ENCODE measurements around the gene NECAB3.

The NECAB3 gene

GRCh38 chr20:33645072-33645358 is 29.2 kb downstream of the NECAB3 start:
- Histone ChIP-seq H2AFZ (ENCODE audit: low read depth, low read length, severe bottlenecking) (no peak overlapping the region), H3K4me2 (ENCODE audit: low read depth, low read length, poor library complexity, severe bottlenecking) (no peak overlapping the region), H3K27ac (ENCODE audit: low read depth, low read length) (no peak overlapping the region), H4K20me1 (ENCODE audit: low read depth, low read length) (no peaks in the 10 kb centered on the region), H3K4me3 (ENCODE audit: insufficient read depth, low read length, poor library complexity, severe bottlenecking) (no peak overlapping the region), H3K27me3 (ENCODE audit: low read length) (no peaks in the 10 kb centered on the region), H3F3A (ENCODE audit: insufficient read depth) (no peaks in the 10 kb centered on the region), H3K79me2 (ENCODE audit: insufficient read depth, low read length) (no peaks in the 10 kb centered on the region), H3K9me3 (ENCODE audit: insufficient read depth, low read length) (no peaks in the 10 kb centered on the region), H3K9ac (ENCODE audit: low read length) (no peak overlapping the region), H3K9me2 (replicated peaks; ENCODE audit: insufficient read depth, low read length) (no peaks in the 10 kb centered on the region), H3K36me3 (ENCODE audit: low read length) (no peaks in the 10 kb centered on the region)
- no peak for TF ChIP-seq EZH2phosphoT487 (conservative IDR thresholded peaks at IDR 0.05; ENCODE audit: low read length)
- no peak for TF ChIP-seq CTCF (IDR thresholded peaks at IDR 0.05; ENCODE audit: insufficient read depth, low read length, poor library complexity, severe bottlenecking)

GRCh38 chr20:33644313-33645071 is 29.7 kb downstream of the NECAB3 start:
- Histone ChIP-seq H3K4me2 (ENCODE audit: low read depth, low read length, poor library complexity, severe bottlenecking) (no peak overlapping the region), H3K9me3 (ENCODE audit: insufficient read depth, low read length) (no peaks in the 10 kb centered on the region), H3K79me2 (ENCODE audit: insufficient read depth, low read length) (no peaks in the 10 kb centered on the region), H3K27me3 (ENCODE audit: low read length) (no peaks in the 10 kb centered on the region), H3K9me2 (replicated peaks; ENCODE audit: insufficient read depth, low read length) (no peaks in the 10 kb centered on the region), H3K9ac (ENCODE audit: low read length) (no peak overlapping the region), H3K27ac (ENCODE audit: low read depth, low read length) (no peak overlapping the region), H4K20me1 (ENCODE audit: low read depth, low read length) (no peaks in the 10 kb centered on the region), H3K36me3 (ENCODE audit: low read length) (no peaks in the 10 kb centered on the region), H3K4me3 (ENCODE audit: insufficient read depth, low read length, poor library complexity, severe bottlenecking) (no peak overlapping the region), H3F3A (ENCODE audit: insufficient read depth) (no peaks in the 10 kb centered on the region), H2AFZ (ENCODE audit: low read depth, low read length, severe bottlenecking) (no peak overlapping the region)
- TF ChIP-seq EZH2phosphoT487 (conservative IDR thresholded peaks at IDR 0.05; ENCODE audit: low read length) (no peak), CTCF (IDR thresholded peaks at IDR 0.05; ENCODE audit: insufficient read depth, low read length, poor library complexity, severe bottlenecking) (no peak)

GRCh38 chr20:33640287-33640686 is 33.9 kb downstream of the NECAB3 start:
- TF ChIP-seq CTCF (IDR thresholded peaks at IDR 0.05; ENCODE audit: insufficient read depth, low read length, poor library complexity, severe bottlenecking), result no peak
- TF ChIP-seq EZH2phosphoT487 (conservative IDR thresholded peaks at IDR 0.05; ENCODE audit: low read length), result no peak
- H3K9ac ChIP-seq (ENCODE audit: low read length), result no peak overlapping the region

More at GRCh38 chr20:33640287-33640686, 33.9 kb downstream of the NECAB3 start:
- Histone ChIP-seq H3K79me2 (ENCODE audit: insufficient read depth, low read length) (no peaks in the 10 kb centered on the region), H3F3A (ENCODE audit: insufficient read depth) (no peaks in the 10 kb centered on the region), H3K36me3 (ENCODE audit: low read length) (no peaks in the 10 kb centered on the region), H3K27ac (ENCODE audit: low read depth, low read length) (no peak overlapping the region), H3K9me2 (replicated peaks; ENCODE audit: insufficient read depth, low read length) (no peaks in the 10 kb centered on the region), H3K27me3 (ENCODE audit: low read length) (no peaks in the 10 kb centered on the region), H4K20me1 (ENCODE audit: low read depth, low read length) (no peaks in the 10 kb centered on the region), H3K9me3 (ENCODE audit: insufficient read depth, low read length) (no peaks in the 10 kb centered on the region), H2AFZ (ENCODE audit: low read depth, low read length, severe bottlenecking) (no peak overlapping the region), H3K4me2 (ENCODE audit: low read depth, low read length, poor library complexity, severe bottlenecking) (no peak overlapping the region), H3K4me3 (ENCODE audit: insufficient read depth, low read length, poor library complexity, severe bottlenecking) (no peak overlapping the region)
